Activated B cell treated with CpG ODN at 0.5 μM for 24 hours (primary cell): ENCODE measurements around the gene GRID2. TPM values are rescaled to one million over a fixed set of nuclear protein-coding genes. Genes with fewer than 3 reads are reported as not detected.

Experiments used
- ATAC-seq: fragments of 200-7000 bp; cut with Tn5 transposase; one replicate; pipeline ENCODE4 v1.10.0; 2021; ENCODE audit warnings: low read depth, mild to moderate bottlenecking, moderate library complexity
- CTCF ChIA-PET: fragments of 350-600 bp; sonication (Branson Sonifier 250); formaldehyde crosslinking; loops from one replicate; lab custom pipeline; 2021; ENCODE audit warnings: antibody characterized with exemption; lab: Charles Lee
- POLR2A ChIA-PET: fragments of 350-600 bp; sonication (Branson Sonifier 250); formaldehyde crosslinking; loops from one replicate; lab custom pipeline; 2021; ENCODE audit warnings: antibody characterized with exemption; lab: Charles Lee
- DNase-seq: peaks from one replicate; pipeline ENCODE4 v3.0.0; 2022
- H3K27ac Mint-ChIP-seq: one replicate; pipeline ENCODE4 v1.8.0; 2020; ENCODE audit warnings: mixed read lengths
- H3K27me3 Mint-ChIP-seq: one replicate; pipeline ENCODE4 v1.8.0; 2021; ENCODE audit warnings: mixed read lengths
- H3K36me3 Mint-ChIP-seq: one replicate; pipeline ENCODE4 v1.8.0; 2021; ENCODE audit warnings: low read depth, mixed read lengths
- H3K4me1 Mint-ChIP-seq: one replicate; pipeline ENCODE4 v1.8.0; 2021; ENCODE audit warnings: mixed read lengths
- H3K4me3 Mint-ChIP-seq: one replicate; pipeline ENCODE4 v1.8.0; 2020; ENCODE audit warnings: mild to moderate bottlenecking, mixed read lengths
- H3K9me3 Mint-ChIP-seq: one replicate; pipeline ENCODE4 v1.8.0; 2020; ENCODE audit warnings: mixed read lengths
- intact Hi-C: fragments of 100-400 bp; cut with micrococcal nuclease; formaldehyde crosslinking; loops from one replicate; pipeline ENCODE4 v1.15.1; 2024
- total RNA-seq: library from RNA; stranded (reverse); gene quantifications from 2 replicates; pipeline ENCODE4 v1.2.3, GENCODE V29; 2022
- TF ChIP-seq, protein P1 (sequence below): fragments of 200-600 bp; IDR thresholded peaks from one replicate; pipeline ENCODE4 v1.8.0; 2022; ENCODE audit warnings: antibody characterized with exemption, mild to moderate bottlenecking

Gene GRID2
- total RNA-seq, 1 donor from 2014 or later: not detected

DNA sequence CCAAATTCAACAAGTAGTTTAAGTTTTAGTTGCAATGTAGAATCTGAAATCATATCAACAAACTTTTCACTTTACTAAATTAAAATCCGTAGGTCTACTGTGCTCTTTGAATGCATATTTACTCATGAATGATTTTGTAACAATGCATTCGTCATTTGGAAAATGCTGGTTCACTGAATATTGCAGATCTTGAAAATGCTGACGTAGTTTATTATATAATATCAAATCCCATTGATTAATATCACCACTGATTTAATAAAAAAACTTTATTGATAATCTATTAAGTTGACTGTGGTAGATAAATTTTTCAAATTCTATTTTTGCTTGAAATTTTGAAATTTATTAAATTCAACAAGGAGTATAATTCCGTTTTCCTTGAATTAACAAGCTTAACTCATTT, 540.0 kb downstream of the GRID2 start:
- ChIA-PET CTCF (no interaction called here), POLR2A (no interaction called here)
- TF ChIP-seq, protein P1, sequence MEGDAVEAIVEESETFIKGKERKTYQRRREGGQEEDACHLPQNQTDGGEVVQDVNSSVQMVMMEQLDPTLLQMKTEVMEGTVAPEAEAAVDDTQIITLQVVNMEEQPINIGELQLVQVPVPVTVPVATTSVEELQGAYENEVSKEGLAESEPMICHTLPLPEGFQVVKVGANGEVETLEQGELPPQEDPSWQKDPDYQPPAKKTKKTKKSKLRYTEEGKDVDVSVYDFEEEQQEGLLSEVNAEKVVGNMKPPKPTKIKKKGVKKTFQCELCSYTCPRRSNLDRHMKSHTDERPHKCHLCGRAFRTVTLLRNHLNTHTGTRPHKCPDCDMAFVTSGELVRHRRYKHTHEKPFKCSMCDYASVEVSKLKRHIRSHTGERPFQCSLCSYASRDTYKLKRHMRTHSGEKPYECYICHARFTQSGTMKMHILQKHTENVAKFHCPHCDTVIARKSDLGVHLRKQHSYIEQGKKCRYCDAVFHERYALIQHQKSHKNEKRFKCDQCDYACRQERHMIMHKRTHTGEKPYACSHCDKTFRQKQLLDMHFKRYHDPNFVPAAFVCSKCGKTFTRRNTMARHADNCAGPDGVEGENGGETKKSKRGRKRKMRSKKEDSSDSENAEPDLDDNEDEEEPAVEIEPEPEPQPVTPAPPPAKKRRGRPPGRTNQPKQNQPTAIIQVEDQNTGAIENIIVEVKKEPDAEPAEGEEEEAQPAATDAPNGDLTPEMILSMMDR: no peak
- Mint-ChIP-seq H3K27ac (no peak overlapping the region), H3K36me3 (no peaks in the 10 kb centered on the region), H3K27me3 (no peaks in the 10 kb centered on the region), H3K4me1 (no peaks in the 10 kb centered on the region), H3K9me3 (no peaks in the 10 kb centered on the region), H3K4me3 (no peak overlapping the region)
- intact Hi-C loops: no loop called here
- no peak for DNase-seq
- ATAC-seq: no peak

DNA sequence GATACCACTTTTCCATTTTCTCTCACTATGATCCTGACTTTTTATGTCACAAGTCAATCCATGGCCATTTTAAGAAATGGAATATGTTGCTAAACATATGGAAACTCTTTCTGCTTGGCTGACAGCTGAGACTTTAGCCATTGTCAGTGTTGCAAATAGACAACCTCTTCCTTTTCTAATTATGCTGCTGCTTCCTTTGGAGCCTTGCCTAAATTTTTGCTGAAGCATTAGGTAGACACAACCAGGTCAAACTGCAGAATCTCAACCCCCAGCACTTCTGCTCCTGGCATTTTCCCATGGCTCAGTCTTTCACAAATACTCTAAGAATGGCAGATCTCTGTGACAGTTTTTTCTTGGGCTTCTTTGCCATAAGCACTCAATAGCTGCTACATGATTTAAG, 543.3 kb downstream of the GRID2 start:
- ChIA-PET CTCF (no interaction called here), POLR2A (no interaction called here)
- intact Hi-C loops: no loop called here
- DNase-seq (no peak), ATAC-seq (no peak)
- no peaks in the 10 kb centered on the region for H3K4me1 Mint-ChIP-seq
- no peak overlapping the region for H3K27ac Mint-ChIP-seq
- TF ChIP-seq, protein P1: no peak
- no peaks in the 10 kb centered on the region for H3K9me3 Mint-ChIP-seq
- H3K36me3 Mint-ChIP-seq: no peaks in the 10 kb centered on the region
- H3K27me3 Mint-ChIP-seq: no peaks in the 10 kb centered on the region
- H3K4me3 Mint-ChIP-seq: no peak overlapping the region

DNA sequence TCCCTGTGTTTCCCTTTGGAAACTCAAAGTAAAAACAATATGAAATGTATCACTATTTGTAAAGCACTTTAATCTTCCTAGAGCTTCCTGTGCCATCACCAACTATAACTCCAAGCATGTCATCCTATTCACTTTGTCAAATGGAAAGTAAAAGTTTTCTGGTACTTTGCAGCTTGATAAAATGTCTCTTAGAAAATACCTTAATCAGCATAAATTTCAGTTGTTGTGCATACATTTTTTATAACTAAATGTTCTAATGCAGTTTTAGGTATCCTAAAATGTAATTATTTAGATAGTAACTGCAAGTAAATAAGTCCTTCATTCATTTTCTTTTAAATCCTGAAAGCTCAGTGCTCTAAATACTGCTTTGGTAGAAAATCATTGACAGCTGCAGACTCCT, 558.7 kb downstream of the GRID2 start:
- no peaks in the 10 kb centered on the region for H3K4me1 Mint-ChIP-seq
- H3K9me3 Mint-ChIP-seq: peaks cover 4% of the 10 kb centered on the region
- TF ChIP-seq, protein P1: no peak
- POLR2A ChIA-PET: no interaction called here
- no peaks in the 10 kb centered on the region for H3K27me3 Mint-ChIP-seq
- no peak overlapping the region for H3K4me3 Mint-ChIP-seq
- no peak for DNase-seq
- no peaks in the 10 kb centered on the region for H3K36me3 Mint-ChIP-seq
- intact Hi-C loops: no loop called here
- CTCF ChIA-PET: no interaction called here
- no peak overlapping the region for H3K27ac Mint-ChIP-seq
- no peak for ATAC-seq

- H3K36me3 Mint-ChIP-seq: no peaks in the 10 kb centered on the region
These were observed 560.3 kb downstream of the GRID2 start for GRCh38 chr4:92864096-92864495.

DNA sequence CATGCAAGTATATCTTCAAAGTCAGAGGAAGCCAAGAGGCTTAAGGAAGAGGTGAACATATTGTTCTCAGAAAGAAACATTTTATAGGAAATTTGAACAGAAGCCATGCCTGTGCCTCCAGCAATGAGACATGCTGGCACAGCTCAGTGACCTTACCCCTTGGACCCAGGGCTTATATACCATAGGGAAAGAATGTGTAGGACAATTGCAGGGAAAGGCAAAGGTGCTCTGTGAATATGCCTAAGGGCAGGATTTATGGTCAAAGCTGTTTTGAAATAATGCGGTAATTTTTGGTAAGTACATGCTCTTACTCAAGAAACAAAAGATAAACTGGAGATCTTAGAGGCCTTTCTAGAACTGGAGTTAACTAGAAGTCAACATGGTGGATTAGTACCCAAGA, 568.8 kb downstream of the GRID2 start:
- no peaks in the 10 kb centered on the region for H3K4me1 Mint-ChIP-seq
- no peaks in the 10 kb centered on the region for H3K36me3 Mint-ChIP-seq
- intact Hi-C loops: no loop called here
- no peak overlapping the region for H3K27ac Mint-ChIP-seq
- ChIA-PET POLR2A (no interaction called here), CTCF (no interaction called here)
- no peak overlapping the region for H3K4me3 Mint-ChIP-seq
- DNase-seq (no peak), ATAC-seq (no peak)
- TF ChIP-seq, protein P1: no peak
- H3K9me3 Mint-ChIP-seq: no peaks in the 10 kb centered on the region
- no peaks in the 10 kb centered on the region for H3K27me3 Mint-ChIP-seq

More at GRCh38 chr4:92864096-92864495, 560.3 kb downstream of the GRID2 start:
- Mint-ChIP-seq H3K27ac (no peak overlapping the region), H3K9me3 (peaks cover 4% of the 10 kb centered on the region), H3K27me3 (no peaks in the 10 kb centered on the region), H3K4me1 (no peaks in the 10 kb centered on the region), H3K4me3 (no peak overlapping the region)
- DNase-seq (no peak), ATAC-seq (no peak)
- POLR2A ChIA-PET: no interaction called here
- CTCF ChIA-PET: no interaction called here
- intact Hi-C loops: no loop called here
- TF ChIP-seq, protein P1: no peak
